ENCODE results near the gene ANKRD10.
"Not testable (repeated sequence)": the region's sequence is repeated elsewhere in the genome, so short reads cannot be mapped to it uniquely, and the experiment has no call there.

The ANKRD10 gene

DNA sequence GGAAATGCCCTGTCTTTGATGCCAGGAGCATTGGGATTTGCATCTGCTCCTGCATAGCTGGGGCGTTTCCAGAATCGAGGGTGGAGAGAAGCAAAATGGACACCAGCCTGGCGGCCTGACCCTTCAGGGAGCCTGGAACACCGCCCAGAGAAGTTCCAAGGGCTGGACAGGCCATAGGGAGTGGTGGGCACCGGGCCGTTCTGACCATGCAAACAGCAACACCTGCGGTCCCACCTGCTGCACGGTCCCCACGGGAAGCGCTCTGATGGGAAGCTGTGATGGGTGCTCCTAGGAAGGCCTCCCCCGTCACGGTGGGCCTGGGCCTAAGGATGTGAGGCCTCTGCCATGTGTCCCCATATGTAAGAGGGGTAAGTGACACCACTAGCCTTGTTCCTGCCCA is 34.2 kb upstream of the ANKRD10 start (continued):
- TF ChIP-seq ZNF70 (CRISPR knock-in tag; IDR thresholded peaks at IDR 0.05) (no peak), ZC3H10 (CRISPR knock-in tag; IDR thresholded peaks at IDR 0.05) (no peak), ZNF8 (CRISPR knock-in tag; IDR thresholded peaks at IDR 0.05) (no peak), SNAI2 (CRISPR knock-in tag; IDR thresholded peaks at IDR 0.05) (no peak)

DNA sequence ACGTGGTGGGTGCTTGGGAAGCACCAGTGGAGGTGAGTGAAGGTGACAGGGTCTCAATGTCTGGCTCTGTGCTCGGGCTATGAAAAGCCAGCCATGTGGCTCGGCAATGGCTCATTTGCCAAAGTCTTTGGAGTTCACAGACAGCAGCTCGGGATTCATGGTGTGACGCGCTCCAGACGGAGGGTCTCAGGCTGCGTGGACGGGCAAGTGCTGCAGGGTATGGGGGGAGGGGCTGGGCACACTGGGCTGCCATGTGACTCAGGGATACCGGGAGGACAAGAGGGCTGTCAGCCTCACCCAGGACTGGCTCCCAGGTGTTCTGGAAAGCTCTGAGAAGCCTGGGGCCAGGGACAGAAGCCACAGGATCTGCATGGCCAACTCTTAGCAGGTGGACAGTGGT is 32.5 kb upstream of the ANKRD10 start:
- ATAC-seq: not testable (repeated sequence)

DNA sequence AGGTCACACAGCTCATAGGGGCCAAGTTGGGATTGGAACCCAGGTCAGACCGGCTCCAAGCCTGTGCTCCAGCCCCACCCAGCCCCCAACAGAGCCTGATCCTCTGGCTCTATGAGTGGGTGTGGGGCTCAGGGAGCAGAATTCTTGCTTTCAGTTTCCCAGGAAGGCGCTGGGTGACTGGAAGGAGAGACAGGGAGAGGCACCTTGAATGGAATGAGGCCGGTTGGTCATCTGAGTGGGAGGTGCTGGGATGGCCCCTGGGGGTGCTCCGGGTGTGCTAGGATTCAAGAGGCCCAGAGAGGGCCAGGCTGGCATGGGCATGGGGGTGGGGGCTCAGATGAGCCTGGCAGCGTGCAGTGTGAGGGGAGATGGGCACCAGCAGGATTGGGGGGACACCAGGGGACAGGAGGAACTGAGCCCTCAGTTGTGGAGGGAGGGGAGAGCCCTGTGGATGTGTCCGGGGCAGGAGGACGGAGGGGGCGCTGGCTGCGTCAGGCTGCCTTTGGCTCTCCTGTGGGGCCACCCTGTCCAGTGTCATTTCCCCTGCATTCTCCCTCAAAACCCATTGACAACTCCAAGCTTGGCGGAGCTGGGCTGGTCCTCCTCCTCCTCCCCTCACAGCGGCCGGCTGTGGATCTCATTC is 31.2 kb upstream of the ANKRD10 start:
- no peak for ATAC-seq
- TF ChIP-seq, protein P1, sequence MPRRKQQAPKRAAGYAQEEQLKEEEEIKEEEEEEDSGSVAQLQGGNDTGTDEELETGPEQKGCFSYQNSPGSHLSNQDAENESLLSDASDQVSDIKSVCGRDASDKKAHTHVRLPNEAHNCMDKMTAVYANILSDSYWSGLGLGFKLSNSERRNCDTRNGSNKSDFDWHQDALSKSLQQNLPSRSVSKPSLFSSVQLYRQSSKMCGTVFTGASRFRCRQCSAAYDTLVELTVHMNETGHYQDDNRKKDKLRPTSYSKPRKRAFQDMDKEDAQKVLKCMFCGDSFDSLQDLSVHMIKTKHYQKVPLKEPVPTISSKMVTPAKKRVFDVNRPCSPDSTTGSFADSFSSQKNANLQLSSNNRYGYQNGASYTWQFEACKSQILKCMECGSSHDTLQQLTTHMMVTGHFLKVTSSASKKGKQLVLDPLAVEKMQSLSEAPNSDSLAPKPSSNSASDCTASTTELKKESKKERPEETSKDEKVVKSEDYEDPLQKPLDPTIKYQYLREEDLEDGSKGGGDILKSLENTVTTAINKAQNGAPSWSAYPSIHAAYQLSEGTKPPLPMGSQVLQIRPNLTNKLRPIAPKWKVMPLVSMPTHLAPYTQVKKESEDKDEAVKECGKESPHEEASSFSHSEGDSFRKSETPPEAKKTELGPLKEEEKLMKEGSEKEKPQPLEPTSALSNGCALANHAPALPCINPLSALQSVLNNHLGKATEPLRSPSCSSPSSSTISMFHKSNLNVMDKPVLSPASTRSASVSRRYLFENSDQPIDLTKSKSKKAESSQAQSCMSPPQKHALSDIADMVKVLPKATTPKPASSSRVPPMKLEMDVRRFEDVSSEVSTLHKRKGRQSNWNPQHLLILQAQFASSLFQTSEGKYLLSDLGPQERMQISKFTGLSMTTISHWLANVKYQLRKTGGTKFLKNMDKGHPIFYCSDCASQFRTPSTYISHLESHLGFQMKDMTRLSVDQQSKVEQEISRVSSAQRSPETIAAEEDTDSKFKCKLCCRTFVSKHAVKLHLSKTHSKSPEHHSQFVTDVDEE (CRISPR knock-in tag; IDR thresholded peaks at IDR 0.05): no peak
- TF ChIP-seq PPARA (CRISPR knock-in tag; IDR thresholded peaks at IDR 0.05; ENCODE audit: borderline replicate concordance): no peak

DNA sequence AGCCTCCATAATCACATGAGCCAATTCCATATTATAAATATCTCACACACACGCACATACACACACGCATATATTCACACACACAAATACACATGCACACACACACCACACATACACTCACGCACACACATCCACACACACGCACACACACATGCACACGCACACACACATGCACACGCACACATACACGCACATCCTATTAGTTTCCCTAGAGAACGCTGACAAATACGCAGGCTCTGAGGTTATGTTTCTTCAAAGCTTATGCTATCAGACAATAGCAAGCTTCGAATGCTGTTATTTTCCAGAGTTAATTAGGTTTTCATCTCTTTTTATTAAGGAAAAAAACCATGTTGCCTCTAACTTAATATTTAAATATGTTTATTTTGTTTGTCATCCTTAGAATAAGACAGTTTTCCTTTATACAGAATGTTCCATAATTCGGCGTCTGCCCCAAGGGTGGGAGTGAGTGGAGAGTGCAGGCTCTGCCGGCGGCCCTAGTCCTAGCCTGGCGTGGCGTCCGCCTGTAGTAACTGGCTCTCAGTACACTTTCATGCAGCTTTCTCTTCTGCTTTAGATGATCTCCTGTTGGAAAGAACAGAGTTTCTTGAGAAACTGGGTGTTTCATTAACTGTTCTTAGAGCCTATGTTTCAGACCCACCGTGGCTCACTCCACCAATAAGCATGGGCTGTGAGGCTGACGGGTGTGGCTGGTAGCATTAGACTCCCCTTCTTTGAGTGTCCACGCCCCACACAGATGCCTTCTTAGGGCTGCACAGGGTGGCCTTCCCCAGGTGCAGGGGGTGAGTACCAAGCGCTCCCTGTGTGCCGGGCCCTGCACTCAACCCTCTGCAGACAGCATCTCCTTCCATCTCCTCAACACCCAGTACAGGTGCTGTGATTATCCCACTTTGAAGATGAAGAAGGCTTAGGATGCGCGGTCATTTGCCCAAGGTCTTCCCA is 30.4 kb upstream of the ANKRD10 start:
- no peak for TF ChIP-seq ZNF70 (CRISPR knock-in tag; IDR thresholded peaks at IDR 0.05)
- no peak for TF ChIP-seq RARB (CRISPR knock-in tag; IDR thresholded peaks at IDR 0.05)
- TF ChIP-seq GLIS3 (CRISPR knock-in tag; IDR thresholded peaks at IDR 0.05): no peak
- no peak for TF ChIP-seq ZNF565 (CRISPR knock-in tag; conservative IDR thresholded peaks at IDR 0.05; ENCODE audit: low read depth)
- TF ChIP-seq ZC3H10 (CRISPR knock-in tag; IDR thresholded peaks at IDR 0.05): no peak
- TF ChIP-seq BACH2 (CRISPR knock-in tag; IDR thresholded peaks at IDR 0.05; ENCODE audit: borderline replicate concordance): no peak
- TF ChIP-seq, protein P2, sequence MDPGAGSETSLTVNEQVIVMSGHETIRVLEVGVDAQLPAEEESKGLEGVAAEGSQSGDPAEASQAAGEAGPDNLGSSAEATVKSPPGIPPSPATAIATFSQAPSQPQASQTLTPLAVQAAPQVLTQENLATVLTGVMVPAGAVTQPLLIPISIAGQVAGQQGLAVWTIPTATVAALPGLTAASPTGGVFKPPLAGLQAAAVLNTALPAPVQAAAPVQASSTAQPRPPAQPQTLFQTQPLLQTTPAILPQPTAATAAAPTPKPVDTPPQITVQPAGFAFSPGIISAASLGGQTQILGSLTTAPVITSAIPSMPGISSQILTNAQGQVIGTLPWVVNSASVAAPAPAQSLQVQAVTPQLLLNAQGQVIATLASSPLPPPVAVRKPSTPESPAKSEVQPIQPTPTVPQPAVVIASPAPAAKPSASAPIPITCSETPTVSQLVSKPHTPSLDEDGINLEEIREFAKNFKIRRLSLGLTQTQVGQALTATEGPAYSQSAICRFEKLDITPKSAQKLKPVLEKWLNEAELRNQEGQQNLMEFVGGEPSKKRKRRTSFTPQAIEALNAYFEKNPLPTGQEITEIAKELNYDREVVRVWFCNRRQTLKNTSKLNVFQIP (CRISPR knock-in tag; IDR thresholded peaks at IDR 0.05; ENCODE audit: borderline replicate concordance, low read depth): no peak
- no peak for TF ChIP-seq ESRRG (CRISPR knock-in tag; IDR thresholded peaks at IDR 0.05)
- TF ChIP-seq, protein P3, sequence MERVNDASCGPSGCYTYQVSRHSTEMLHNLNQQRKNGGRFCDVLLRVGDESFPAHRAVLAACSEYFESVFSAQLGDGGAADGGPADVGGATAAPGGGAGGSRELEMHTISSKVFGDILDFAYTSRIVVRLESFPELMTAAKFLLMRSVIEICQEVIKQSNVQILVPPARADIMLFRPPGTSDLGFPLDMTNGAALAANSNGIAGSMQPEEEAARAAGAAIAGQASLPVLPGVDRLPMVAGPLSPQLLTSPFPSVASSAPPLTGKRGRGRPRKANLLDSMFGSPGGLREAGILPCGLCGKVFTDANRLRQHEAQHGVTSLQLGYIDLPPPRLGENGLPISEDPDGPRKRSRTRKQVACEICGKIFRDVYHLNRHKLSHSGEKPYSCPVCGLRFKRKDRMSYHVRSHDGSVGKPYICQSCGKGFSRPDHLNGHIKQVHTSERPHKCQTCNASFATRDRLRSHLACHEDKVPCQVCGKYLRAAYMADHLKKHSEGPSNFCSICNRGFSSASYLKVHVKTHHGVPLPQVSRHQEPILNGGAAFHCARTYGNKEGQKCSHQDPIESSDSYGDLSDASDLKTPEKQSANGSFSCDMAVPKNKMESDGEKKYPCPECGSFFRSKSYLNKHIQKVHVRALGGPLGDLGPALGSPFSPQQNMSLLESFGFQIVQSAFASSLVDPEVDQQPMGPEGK (CRISPR knock-in tag; IDR thresholded peaks at IDR 0.05; ENCODE audit: borderline replicate concordance): no peak
- no peak for TF ChIP-seq ISL1 (CRISPR knock-in tag; IDR thresholded peaks at IDR 0.05)
- TF ChIP-seq ZNF8 (CRISPR knock-in tag; IDR thresholded peaks at IDR 0.05): no peak
- TF ChIP-seq, protein P4, sequence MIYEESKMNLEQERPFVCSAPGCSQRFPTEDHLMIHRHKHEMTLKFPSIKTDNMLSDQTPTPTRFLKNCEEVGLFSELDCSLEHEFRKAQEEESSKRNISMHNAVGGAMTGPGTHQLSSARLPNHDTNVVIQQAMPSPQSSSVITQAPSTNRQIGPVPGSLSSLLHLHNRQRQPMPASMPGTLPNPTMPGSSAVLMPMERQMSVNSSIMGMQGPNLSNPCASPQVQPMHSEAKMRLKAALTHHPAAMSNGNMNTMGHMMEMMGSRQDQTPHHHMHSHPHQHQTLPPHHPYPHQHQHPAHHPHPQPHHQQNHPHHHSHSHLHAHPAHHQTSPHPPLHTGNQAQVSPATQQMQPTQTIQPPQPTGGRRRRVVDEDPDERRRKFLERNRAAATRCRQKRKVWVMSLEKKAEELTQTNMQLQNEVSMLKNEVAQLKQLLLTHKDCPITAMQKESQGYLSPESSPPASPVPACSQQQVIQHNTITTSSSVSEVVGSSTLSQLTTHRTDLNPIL (CRISPR knock-in tag; IDR thresholded peaks at IDR 0.05; ENCODE audit: low read depth): no peak
- TF ChIP-seq ZFP3 (CRISPR knock-in tag; IDR thresholded peaks at IDR 0.05): no peak
- ATAC-seq: no peak

All from SK-N-SH treated with all-trans-retinoic acid at 6 μM for 48 hours (cell line).